Choroid plexus epithelial cell (primary cell): Measurements from ENCODE around the gene FGFR2.

Experiments used
- DNase-seq: peaks from one replicate; pipeline ENCODE4 v3.0.0-alpha.2; 2010; ENCODE audit warnings: low read depth
- H3K4me3 ChIP-seq: 2 replicates; pipeline ENCODE4 v1.5.1; 2011; ENCODE audit warnings: low read depth, mild to moderate bottlenecking, control low read depth, low read length, moderate library complexity
- CTCF ChIP-seq: conservative IDR thresholded peaks from 2 replicates; pipeline ENCODE4 v1.5.1; 2011; ENCODE audit warnings: low read depth, mild to moderate bottlenecking, control low read depth, inconsistent platforms, low read length, moderate library complexity

FGFR2 gene

GRCh38 chr10:121442086-121442935 is 155.9 kb downstream of the FGFR2 start:
- no peak for TF ChIP-seq CTCF
- no peak for DNase-seq
- H3K4me3 ChIP-seq: no peak overlapping the region

- DNase-seq: no peak
- no peak for TF ChIP-seq CTCF
- no peak overlapping the region for H3K4me3 ChIP-seq
Observed at GRCh38 chr10:121440461-121440860, 157.8 kb downstream of the FGFR2 start.

GRCh38 chr10:121438333-121438732 is 159.9 kb downstream of the FGFR2 start:
- no peak overlapping the region for H3K4me3 ChIP-seq
- no peak for TF ChIP-seq CTCF
- no peak for DNase-seq

GRCh38 chr10:121437596-121437995 is 160.6 kb downstream of the FGFR2 start:
- DNase-seq: no peak

GRCh38 chr10:121436630-121437341 is 161.5 kb downstream of the FGFR2 start:
- no peak for DNase-seq
- TF ChIP-seq CTCF: no peak
- H3K4me3 ChIP-seq: no peak overlapping the region

More at GRCh38 chr10:121437596-121437995, 160.6 kb downstream of the FGFR2 start:
- TF ChIP-seq CTCF: no peak
- no peak overlapping the region for H3K4me3 ChIP-seq

- no peak for DNase-seq
- no peak overlapping the region for H3K4me3 ChIP-seq
Observed at GRCh38 chr10:121436281-121436629, 162.0 kb downstream of the FGFR2 start.

More at GRCh38 chr10:121436281-121436629, 162.0 kb downstream of the FGFR2 start:
- no peak for TF ChIP-seq CTCF
